Suprapubic skin (tissue), 4 donors: Measurements from ENCODE around the gene SP7. TPM values are rescaled to one million over a fixed set of nuclear protein-coding genes. Genes with fewer than 3 reads are reported as not detected.

Experiments
- DNase-seq, 2 donors: peaks; one replicate each; pipeline ENCODE4 v3.0.0-alpha.2; 2019; ENCODE audit warnings: low spot score in 2 of 2
- H3K27ac ChIP-seq: fragments of 200-600 bp; sonication (generic); one replicate; pipeline ENCODE4 v1.5.1; 2019
- H3K27me3 ChIP-seq: fragments of 200-600 bp; sonication (generic); one replicate; pipeline ENCODE4 v1.5.1; 2019
- H3K36me3 ChIP-seq: fragments of 200-600 bp; sonication (generic); one replicate; pipeline ENCODE4 v1.5.1; 2019
- H3K4me1 ChIP-seq: fragments of 200-600 bp; sonication (generic); one replicate; pipeline ENCODE4 v1.5.1; 2019
- H3K4me3 ChIP-seq: fragments of 200-600 bp; sonication (generic); one replicate; pipeline ENCODE4 v1.5.1; 2019; ENCODE audit warnings: mild to moderate bottlenecking
- H3K9me3 ChIP-seq: fragments of 200-600 bp; sonication (generic); one replicate; pipeline ENCODE4 v1.5.1; 2019
- EP300 ChIP-seq: sonication (generic); formaldehyde crosslinking; IDR thresholded peaks from one replicate; pipeline ENCODE4 v1.6.1; 2017; ENCODE audit warnings: antibody characterized with exemption
- POLR2A ChIP-seq, 2 donors: fragments of 450-650 bp; IDR thresholded peaks; one replicate each; pipeline ENCODE4 v1.6.1; 2017; ENCODE audit warnings: antibody characterized with exemption in 2 of 2, mild to moderate bottlenecking in 2 of 2, moderate library complexity in 2 of 2
- POLR2AphosphoS5 ChIP-seq, 3 donors: sonication (generic); formaldehyde crosslinking; IDR thresholded peaks; one replicate each; pipeline ENCODE4 v1.6.1; 2017; ENCODE audit warnings: antibody characterized with exemption in 3 of 3
- WGBS: methylation state at CpG from one replicate; pipeline ENCODE4 v1.1.5; 2018; 5-methylcytosine and 5-hydroxymethylcytosine counted together
- total RNA-seq, 4 donors: library from RNA; depleted of rRNA; stranded (reverse); fragments of >200 nt; gene quantifications; one replicate each; pipeline ENCODE4 v1.1.0, GENCODE V29; 2016
- TF ChIP-seq, protein P1 (sequence below), 2 donors: fragments of 200-600 bp in 1 of 2; fragments of 450-650 bp in 1 of 2; sonication (generic) in 1 of 2; IDR thresholded peaks; one replicate each; pipeline ENCODE4 v1.5.1; 2016 to 2019; ENCODE audit warnings: antibody characterized with exemption in 2 of 2, mild to moderate bottlenecking in 1 of 2, moderate library complexity in 1 of 2

Gene SP7
- total RNA-seq = not detected

DNA sequence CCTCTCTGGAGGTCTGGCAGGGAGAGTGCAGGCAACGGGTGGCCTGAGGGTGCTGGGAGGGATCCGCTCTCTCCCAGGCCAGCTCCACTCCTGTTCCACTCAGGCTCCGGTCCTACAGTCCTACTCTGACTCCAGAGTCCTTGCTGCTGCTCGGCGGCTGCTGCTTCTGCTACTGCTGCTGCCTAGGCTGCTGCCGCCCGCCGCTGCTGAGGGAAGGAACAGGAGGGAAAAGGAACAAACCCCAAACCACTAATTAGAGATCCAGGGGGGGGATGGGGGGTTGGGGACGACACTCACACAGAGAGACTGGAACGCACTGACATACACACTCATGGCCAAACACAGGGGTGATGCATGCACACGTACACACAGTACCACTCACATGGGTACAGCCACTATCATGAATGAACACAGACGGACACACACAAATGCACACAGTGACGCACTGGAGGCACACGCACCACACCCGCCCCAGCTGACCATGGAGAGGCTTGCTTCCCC is at the start of gene SP7:
SP7 (minus strand) TSS at position 174 of the 501 bp plus-strand sequence. CDS start 708 bp downstream, outside the sequence.
- TF ChIP-seq POLR2AphosphoS5 (IDR thresholded peaks at IDR 0.05) (no peak), EP300 (no peak), POLR2A (IDR thresholded peaks at IDR 0.05) (no peak)
- TF ChIP-seq, protein P1, sequence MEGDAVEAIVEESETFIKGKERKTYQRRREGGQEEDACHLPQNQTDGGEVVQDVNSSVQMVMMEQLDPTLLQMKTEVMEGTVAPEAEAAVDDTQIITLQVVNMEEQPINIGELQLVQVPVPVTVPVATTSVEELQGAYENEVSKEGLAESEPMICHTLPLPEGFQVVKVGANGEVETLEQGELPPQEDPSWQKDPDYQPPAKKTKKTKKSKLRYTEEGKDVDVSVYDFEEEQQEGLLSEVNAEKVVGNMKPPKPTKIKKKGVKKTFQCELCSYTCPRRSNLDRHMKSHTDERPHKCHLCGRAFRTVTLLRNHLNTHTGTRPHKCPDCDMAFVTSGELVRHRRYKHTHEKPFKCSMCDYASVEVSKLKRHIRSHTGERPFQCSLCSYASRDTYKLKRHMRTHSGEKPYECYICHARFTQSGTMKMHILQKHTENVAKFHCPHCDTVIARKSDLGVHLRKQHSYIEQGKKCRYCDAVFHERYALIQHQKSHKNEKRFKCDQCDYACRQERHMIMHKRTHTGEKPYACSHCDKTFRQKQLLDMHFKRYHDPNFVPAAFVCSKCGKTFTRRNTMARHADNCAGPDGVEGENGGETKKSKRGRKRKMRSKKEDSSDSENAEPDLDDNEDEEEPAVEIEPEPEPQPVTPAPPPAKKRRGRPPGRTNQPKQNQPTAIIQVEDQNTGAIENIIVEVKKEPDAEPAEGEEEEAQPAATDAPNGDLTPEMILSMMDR (IDR thresholded peaks at IDR 0.05) = no peak

GRCh38 chr12:53383258-53383657 is 47.1 kb upstream of the SP7 start:
- peaks cover 35% of the 10 kb centered on the region for H3K36me3 ChIP-seq
- 61% methylated on average over 2 of the region's 2 CpGs for WGBS

More for the DNA sequence above, at the start of gene SP7:
- Histone ChIP-seq H3K27me3 (peaks cover 50% of the 10 kb centered on the region), H3K4me3 (no peak within 1 kb of the TSS), H3K36me3 (no peaks in the 10 kb centered on the region), H3K27ac (no peak within 1 kb of the TSS), H3K4me1 (no peaks in the 10 kb centered on the region), H3K9me3 (no peaks in the 10 kb centered on the region)
- DNase-seq = no peak
- 45% methylated on average over 13 of the region's 15 CpGs for WGBS

DNA sequence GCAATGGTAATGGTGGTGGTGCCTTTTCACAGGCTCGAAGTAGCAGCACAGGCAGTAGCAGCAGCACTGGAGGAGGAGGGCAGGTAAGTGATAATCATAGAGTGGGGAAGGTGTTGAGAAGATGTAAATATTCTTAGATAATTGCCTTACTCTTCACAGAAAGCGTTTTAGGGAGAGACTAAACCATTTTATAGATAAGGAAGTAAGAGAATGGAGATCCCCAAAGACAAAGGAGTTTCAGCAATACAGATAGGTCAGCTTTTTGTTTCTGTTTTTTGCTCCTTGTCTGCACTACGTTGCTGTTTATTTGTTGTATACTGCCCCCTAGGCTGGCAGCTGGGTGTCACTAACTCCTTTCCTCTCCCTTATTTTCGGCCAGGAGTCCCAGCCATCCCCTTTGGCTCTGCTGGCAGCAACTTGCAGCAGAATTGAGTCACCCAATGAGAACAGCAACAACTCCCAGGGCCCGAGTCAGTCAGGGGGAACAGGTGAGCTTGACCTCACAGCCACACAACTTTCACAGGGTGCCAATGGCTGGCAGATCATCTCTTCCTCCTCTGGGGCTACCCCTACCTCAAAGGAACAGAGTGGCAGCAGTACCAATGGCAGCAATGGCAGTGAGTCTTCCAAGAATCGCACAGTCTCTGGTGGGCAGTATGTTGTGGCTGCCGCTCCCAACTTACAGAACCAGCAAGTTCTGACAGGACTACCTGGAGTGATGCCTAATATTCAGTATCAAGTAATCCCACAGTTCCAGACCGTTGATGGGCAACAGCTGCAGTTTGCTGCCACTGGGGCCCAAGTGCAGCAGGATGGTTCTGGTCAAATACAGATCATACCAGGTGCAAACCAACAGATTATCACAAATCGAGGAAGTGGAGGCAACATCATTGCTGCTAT is 45.8 kb upstream of the SP7 start:
- 27% methylated on average over 6 of the region's 9 CpGs for WGBS
- H3K27me3 ChIP-seq = no peaks in the 10 kb centered on the region
- peak in 1 of 2 donors; percentile 77 for DNase-seq
- peak overlapping the region; percentile 77 for H3K4me3 ChIP-seq
- peak overlapping the region; percentile 100 for H3K27ac ChIP-seq
- no peaks in the 10 kb centered on the region for H3K9me3 ChIP-seq
- H3K4me1 ChIP-seq = peaks cover 73% of the 10 kb centered on the region
- peaks cover 35% of the 10 kb centered on the region for H3K36me3 ChIP-seq
- TF ChIP-seq, protein P1 (IDR thresholded peaks at IDR 0.05) = peak; percentile 23 to 25
- TF ChIP-seq EP300 = no peak

More at GRCh38 chr12:53383258-53383657, 47.1 kb upstream of the SP7 start:
- TF ChIP-seq, protein P1 (IDR thresholded peaks at IDR 0.05) = no peak
- TF ChIP-seq POLR2A (IDR thresholded peaks at IDR 0.05) (no peak), EP300 (no peak), POLR2AphosphoS5 (IDR thresholded peaks at IDR 0.05) (no peak)
- Histone ChIP-seq H3K4me1 (peaks cover 83% of the 10 kb centered on the region), H3K27me3 (no peaks in the 10 kb centered on the region), H3K4me3 (peak overlapping the region; percentile 77), H3K9me3 (no peaks in the 10 kb centered on the region), H3K27ac (no peak overlapping the region)
- no peak for DNase-seq

- Histone ChIP-seq H3K27me3 (no peaks in the 10 kb centered on the region), H3K36me3 (peaks cover 35% of the 10 kb centered on the region), H3K9me3 (no peaks in the 10 kb centered on the region), H3K27ac (peak overlapping the region; percentile 100), H3K4me1 (peaks cover 63% of the 10 kb centered on the region), H3K4me3 (peak overlapping the region; percentile 77)
- TF ChIP-seq EP300 = no peak
- TF ChIP-seq POLR2A (IDR thresholded peaks at IDR 0.05) = no peak
- TF ChIP-seq, protein P1 (IDR thresholded peaks at IDR 0.05) = no peak
- no peak for TF ChIP-seq POLR2AphosphoS5 (IDR thresholded peaks at IDR 0.05)
- 4% methylated on average over 20 of the region's 21 CpGs for whole genome bisulfite sequencing
- DNase-seq = peak in 1 of 2 donors; percentile 66
Measured at GRCh38 chr12:53380794-53381730, 44.9 kb upstream of the SP7 start.
